Upper lobe of right lung (tissue), 1 donor: Measurements from ENCODE around the gene MICALL1. TPM values are rescaled to one million over a fixed set of nuclear protein-coding genes. Genes with fewer than 3 reads are reported as not detected.

Experiments used
- ATAC-seq: fragments of 200-7000 bp; cut with Tn5 transposase; one replicate; pipeline ENCODE4 v1.9.1; 2020; ENCODE audit warnings: mild to moderate bottlenecking, moderate library complexity
- DNase-seq: peaks from one replicate; pipeline ENCODE4 v3.0.0-alpha.2; 2020
- H3K27ac ChIP-seq: fragments of 200-600 bp; one replicate; pipeline ENCODE4 v1.8.0; 2022
- H3K27me3 ChIP-seq: fragments of 200-600 bp; one replicate; pipeline ENCODE4 v1.8.0; 2022; ENCODE audit warnings: mild to moderate bottlenecking
- H3K36me3 ChIP-seq: fragments of 200-600 bp; one replicate; pipeline ENCODE4 v1.8.0; 2022
- H3K4me1 ChIP-seq: fragments of 200-600 bp; one replicate; pipeline ENCODE4 v1.8.0; 2022
- H3K4me3 ChIP-seq: fragments of 200-600 bp; one replicate; pipeline ENCODE4 v1.8.0; 2022; ENCODE audit warnings: mild to moderate bottlenecking
- H3K9me3 ChIP-seq: fragments of 200-600 bp; one replicate; pipeline ENCODE4 v1.8.0; 2022
- CTCF ChIP-seq: fragments of 200-600 bp; IDR thresholded peaks from one replicate; pipeline ENCODE4 v1.8.0; 2022; ENCODE audit warnings: antibody characterized with exemption
- intact Hi-C: fragments of 100-400 bp; cut with DNase I; formaldehyde crosslinking; loops from one replicate; pipeline ENCODE4 v1.11.0; 2022
- total RNA-seq: library from RNA; stranded (reverse); fragmentation: NEBNext Ultra II Directional; extraction: Animal tissue kit (Norgen Biotek cat#: 25700); gene quantifications from one replicate; pipeline ENCODE4 v1.2.1, GENCODE V29; 2021
- donor health status: DM: no; HTN: yes; CAD: no; lungs with severe emphysema.

MICALL1 gene
- total RNA-seq, 1 donor from 2014 or later: 37.4 TPM

GRCh38 chr22:37917874-37918548 lies 11.9 kb downstream of the MICALL1 start:
- no peaks in the 10 kb centered on the region for H3K4me1 ChIP-seq
- no peaks in the 10 kb centered on the region for H3K27me3 ChIP-seq
- intact Hi-C loops: no loop called here
- no peak for DNase-seq
- TF ChIP-seq CTCF: no peak
- ATAC-seq: no peak
- peaks cover 19% of the 10 kb centered on the region for H3K36me3 ChIP-seq
- no peak overlapping the region for H3K4me3 ChIP-seq
- H3K27ac ChIP-seq: no peak overlapping the region
- no peaks in the 10 kb centered on the region for H3K9me3 ChIP-seq

GRCh38 chr22:37918580-37919270 lies 12.6 kb downstream of the MICALL1 start:
- no peak for ATAC-seq
- no peak for TF ChIP-seq CTCF
- no peak overlapping the region for H3K27ac ChIP-seq
- H3K27me3 ChIP-seq: no peaks in the 10 kb centered on the region
- H3K4me1 ChIP-seq: no peaks in the 10 kb centered on the region
- DNase-seq: no peak
- no peaks in the 10 kb centered on the region for H3K9me3 ChIP-seq
- intact Hi-C loops: no loop called here
- H3K4me3 ChIP-seq: no peak overlapping the region
- H3K36me3 ChIP-seq: peaks cover 19% of the 10 kb centered on the region

- H3K27ac ChIP-seq: peak overlapping the region; percentile 13
Observed at GRCh38 chr22:37920126-37920525, 14.0 kb downstream of the MICALL1 start.

GRCh38 chr22:37922191-37922590 lies 16.1 kb downstream of the MICALL1 start:
- Histone ChIP-seq H3K9me3 (no peaks in the 10 kb centered on the region), H3K4me3 (no peak overlapping the region), H3K36me3 (peaks cover 35% of the 10 kb centered on the region), H3K27me3 (no peaks in the 10 kb centered on the region), H3K27ac (no peak overlapping the region), H3K4me1 (no peaks in the 10 kb centered on the region)
- DNase-seq: no peak
- intact Hi-C loops: no loop called here
- no peak for TF ChIP-seq CTCF
- ATAC-seq: no peak

More at GRCh38 chr22:37920126-37920525, 14.0 kb downstream of the MICALL1 start:
- TF ChIP-seq CTCF: no peak
- DNase-seq (no peak), ATAC-seq (no peak)
- Histone ChIP-seq H3K9me3 (no peaks in the 10 kb centered on the region), H3K27me3 (no peaks in the 10 kb centered on the region), H3K36me3 (peaks cover 14% of the 10 kb centered on the region), H3K4me1 (no peaks in the 10 kb centered on the region), H3K4me3 (no peak overlapping the region)
- intact Hi-C loops: no loop called here

GRCh38 chr22:37923927-37924326 lies 17.8 kb downstream of the MICALL1 start:
- Histone ChIP-seq H3K4me3 (no peak overlapping the region), H3K9me3 (no peaks in the 10 kb centered on the region), H3K27ac (no peak overlapping the region), H3K36me3 (peaks cover 41% of the 10 kb centered on the region), H3K4me1 (no peaks in the 10 kb centered on the region), H3K27me3 (no peaks in the 10 kb centered on the region)
- ATAC-seq (no peak), DNase-seq (no peak)
- no peak for TF ChIP-seq CTCF
- intact Hi-C loops: no loop called here
